Astrocyte of the spinal cord (primary cell): Measurements from ENCODE around the gene SLC22A13.

Experiments
- DNase-seq: peaks from one replicate; pipeline ENCODE4 v3.0.0; 2011; ENCODE audit warnings: low read depth, low spot score
- H3K4me3 ChIP-seq: 2 replicates; pipeline ENCODE4 v1.5.1; 2011; ENCODE audit warnings: low read depth, mild to moderate bottlenecking, low read length, moderate library complexity
- in situ Hi-C: cut with HindIII; loops from 2 replicates; pipeline ENCODE4 v1.10.0; 2017; ENCODE audit warnings: low sequenced_read_pairs
- TF ChIP-seq, protein P1 (sequence below): IDR thresholded peaks from 2 replicates; pipeline ENCODE4 v1.5.1; 2012; ENCODE audit warnings: low read depth, mild to moderate bottlenecking, low read length, inconsistent platforms

The SLC22A13 gene

DNA sequence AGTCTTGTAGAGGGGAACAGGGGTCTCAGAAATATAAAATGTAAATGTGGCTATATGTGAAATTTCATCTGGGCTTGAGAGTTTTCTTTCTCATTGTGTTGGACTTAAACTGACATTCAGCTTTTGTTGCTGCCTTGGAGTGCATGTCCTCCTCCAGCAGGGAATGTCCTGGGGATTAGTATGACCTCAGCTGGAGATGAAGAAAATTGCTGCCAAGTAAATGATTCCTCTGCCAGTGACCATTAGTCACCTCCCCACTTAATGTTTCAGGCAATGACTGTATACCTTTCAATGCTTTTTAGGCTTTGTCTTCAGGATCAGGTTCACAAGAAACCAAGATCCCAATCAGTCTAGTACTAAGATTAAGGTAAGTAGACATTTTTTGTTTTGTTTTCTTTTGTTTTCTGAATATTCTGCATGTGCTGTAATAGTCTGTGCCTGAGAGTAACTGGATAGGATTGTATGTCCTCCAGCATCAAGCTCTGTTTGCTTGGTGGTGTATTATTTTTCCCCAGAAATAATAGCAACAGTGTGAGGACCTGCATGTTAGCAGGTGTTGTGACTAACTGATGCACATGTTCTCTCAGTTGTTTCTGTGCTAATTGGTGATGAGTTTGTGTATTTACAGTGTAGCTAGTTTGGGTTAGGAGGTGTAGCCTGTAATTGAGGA lies 18.1 kb upstream of the SLC22A13 start:
- H3K4me3 ChIP-seq = no peak overlapping the region
- in situ Hi-C loops = no loop called here
- TF ChIP-seq, protein P1, sequence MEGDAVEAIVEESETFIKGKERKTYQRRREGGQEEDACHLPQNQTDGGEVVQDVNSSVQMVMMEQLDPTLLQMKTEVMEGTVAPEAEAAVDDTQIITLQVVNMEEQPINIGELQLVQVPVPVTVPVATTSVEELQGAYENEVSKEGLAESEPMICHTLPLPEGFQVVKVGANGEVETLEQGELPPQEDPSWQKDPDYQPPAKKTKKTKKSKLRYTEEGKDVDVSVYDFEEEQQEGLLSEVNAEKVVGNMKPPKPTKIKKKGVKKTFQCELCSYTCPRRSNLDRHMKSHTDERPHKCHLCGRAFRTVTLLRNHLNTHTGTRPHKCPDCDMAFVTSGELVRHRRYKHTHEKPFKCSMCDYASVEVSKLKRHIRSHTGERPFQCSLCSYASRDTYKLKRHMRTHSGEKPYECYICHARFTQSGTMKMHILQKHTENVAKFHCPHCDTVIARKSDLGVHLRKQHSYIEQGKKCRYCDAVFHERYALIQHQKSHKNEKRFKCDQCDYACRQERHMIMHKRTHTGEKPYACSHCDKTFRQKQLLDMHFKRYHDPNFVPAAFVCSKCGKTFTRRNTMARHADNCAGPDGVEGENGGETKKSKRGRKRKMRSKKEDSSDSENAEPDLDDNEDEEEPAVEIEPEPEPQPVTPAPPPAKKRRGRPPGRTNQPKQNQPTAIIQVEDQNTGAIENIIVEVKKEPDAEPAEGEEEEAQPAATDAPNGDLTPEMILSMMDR = peak; percentile 42
- DNase-seq = peak; percentile 91

DNA sequence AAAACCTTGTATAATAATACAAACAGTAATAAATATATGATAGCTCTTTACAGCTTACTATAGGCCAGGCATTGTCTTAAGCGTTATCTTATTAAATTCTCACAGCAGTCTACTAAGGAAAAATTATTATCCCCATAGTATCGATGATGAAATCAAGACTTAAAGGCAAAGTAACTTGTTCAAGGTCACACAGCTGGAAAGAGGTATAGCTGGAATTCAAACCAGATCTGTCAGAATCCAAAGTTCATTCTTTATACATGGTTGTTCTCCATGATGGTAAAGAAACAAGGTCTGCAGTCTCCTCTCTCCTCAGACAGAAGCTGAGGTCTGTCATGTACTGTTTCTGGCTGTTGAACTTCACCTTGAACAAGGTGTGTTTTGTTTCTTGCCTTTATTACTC lies 15.4 kb upstream of the SLC22A13 start:
- H3K4me3 ChIP-seq = no peak overlapping the region
- TF ChIP-seq, protein P1 = no peak
- no peak for DNase-seq
- in situ Hi-C loops = no loop called here

DNA sequence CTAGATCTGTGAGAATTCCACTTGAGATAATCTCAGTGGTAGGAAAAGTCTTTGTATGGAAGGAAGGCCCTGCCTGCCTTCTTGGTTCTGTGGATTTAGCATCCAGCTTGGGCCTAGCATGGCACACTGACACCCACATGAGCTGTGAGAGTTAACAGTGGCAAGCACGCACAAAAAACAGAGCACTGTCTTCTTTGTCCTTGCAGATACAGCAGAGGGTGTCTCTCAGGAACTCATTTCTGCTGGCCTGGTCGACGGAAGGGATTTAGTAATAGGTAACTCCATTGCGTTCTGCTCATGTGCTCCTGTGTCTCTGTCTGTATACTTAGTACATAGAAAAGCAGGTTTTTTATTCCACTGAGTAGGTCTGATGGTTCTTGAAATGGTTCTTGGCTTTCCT lies 14.4 kb upstream of the SLC22A13 start:
- no peak for DNase-seq
- TF ChIP-seq, protein P1 = no peak
- H3K4me3 ChIP-seq = no peak overlapping the region
- in situ Hi-C loops = no loop called here

DNA sequence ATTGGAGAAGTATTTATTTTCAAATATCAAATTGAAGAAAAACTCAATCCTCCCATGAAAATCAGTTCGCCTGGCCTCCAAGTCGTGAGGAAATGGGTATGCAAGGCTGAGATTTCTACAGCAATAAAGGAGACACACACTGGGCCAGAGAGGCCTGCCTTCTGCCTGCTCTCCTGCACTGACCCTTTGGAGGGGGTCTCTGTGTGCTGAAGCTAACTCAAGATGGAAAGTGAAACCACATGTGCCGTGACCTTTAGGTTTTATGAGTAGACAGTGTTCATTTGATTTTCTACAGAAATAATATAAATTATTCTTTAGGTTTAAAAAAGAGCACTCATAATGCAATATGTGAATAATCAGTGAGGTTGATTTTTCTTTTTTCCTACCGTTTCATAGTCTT lies 11.9 kb upstream of the SLC22A13 start:
- DNase-seq = no peak
- TF ChIP-seq, protein P1 = no peak
- in situ Hi-C loops = no loop called here
- H3K4me3 ChIP-seq = no peak overlapping the region

DNA sequence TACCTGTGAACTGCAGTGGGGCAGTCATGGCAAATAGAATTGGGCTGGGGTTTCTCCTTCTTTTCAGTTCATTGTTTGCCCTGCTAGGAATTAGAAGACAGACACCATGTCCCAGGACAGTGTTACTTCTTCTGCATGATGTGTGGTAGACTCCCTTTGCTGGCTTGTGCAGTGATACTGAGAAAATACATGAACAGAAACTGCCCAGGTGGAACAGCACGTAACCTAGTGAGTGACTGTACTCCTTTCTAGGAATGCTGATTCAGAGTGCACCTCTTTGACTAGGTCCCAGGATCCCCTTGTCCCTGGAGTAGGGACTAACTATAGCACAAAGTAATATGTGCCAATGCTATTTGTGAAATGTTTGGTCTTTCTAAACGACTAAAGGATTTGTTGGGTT lies 10.7 kb upstream of the SLC22A13 start:
- H3K4me3 ChIP-seq = no peak overlapping the region
- DNase-seq = no peak
- TF ChIP-seq, protein P1 = no peak
- in situ Hi-C loops = no loop called here

DNA sequence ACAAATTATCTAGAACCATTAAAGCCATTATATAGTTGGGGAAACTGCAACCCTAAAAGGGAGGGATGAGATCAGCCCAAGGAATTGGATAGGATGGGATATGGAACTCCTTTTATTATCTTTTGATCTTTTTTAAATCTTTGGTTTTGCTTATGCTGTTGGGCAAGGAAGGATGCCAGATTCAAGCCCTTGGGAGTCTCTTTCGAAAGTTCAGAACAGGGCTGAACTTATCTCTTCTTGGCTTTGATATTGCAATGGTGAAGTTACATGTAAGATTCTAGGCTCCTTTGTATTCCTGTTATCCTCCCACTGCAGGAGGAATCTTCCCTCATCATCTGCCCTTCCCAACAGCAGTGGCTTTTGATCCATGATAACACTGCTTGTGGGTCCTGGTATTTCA lies 10.0 kb upstream of the SLC22A13 start:
- TF ChIP-seq, protein P1 = no peak
- no peak for DNase-seq
- in situ Hi-C loops = no loop called here

DNA sequence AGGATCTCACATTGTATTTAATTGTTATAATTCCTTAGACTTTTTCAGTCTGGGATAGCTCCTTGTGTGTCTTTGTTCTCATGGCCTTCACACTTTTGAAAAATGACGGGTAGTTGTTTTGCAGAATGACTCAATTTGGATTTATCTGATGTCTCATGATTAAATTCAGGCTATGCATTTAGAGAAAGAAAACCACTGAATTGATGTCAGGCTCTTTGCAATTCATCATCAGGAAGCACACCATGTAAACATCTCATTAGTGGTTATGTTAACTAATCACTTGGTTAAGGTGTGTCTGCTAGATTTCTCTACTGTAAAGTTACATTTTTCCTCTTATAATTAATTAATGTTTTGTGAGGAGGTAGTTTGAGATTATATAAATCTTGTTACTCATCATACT lies 8.0 kb upstream of the SLC22A13 start:
- H3K4me3 ChIP-seq = no peak overlapping the region
- in situ Hi-C loops = no loop called here
- TF ChIP-seq, protein P1 = no peak
- DNase-seq = no peak

More for the DNA sequence above, 10.0 kb upstream of the SLC22A13 start:
- no peak overlapping the region for H3K4me3 ChIP-seq
